Activated CD4-positive, CD25-positive, alpha-beta regulatory T cell treated with anti-CD3 and anti-CD28 coated beads, Interleukin-2, amount 50 U/mL, for 24 hours (primary cell): ENCODE results near the gene POLA1.
A peak's percentile ranks its signal among the peaks of the same experiment; 100 is the strongest.

Experiments used
- ATAC-seq, 2 donors: fragments of 150-1000 bp; cut with Tn5 transposase; one replicate each; pipeline ENCODE4 v1.10.0; 2021; ENCODE audit warnings: mild to moderate bottlenecking in 1 of 2, moderate library complexity in 1 of 2

The POLA1 gene

DNA sequence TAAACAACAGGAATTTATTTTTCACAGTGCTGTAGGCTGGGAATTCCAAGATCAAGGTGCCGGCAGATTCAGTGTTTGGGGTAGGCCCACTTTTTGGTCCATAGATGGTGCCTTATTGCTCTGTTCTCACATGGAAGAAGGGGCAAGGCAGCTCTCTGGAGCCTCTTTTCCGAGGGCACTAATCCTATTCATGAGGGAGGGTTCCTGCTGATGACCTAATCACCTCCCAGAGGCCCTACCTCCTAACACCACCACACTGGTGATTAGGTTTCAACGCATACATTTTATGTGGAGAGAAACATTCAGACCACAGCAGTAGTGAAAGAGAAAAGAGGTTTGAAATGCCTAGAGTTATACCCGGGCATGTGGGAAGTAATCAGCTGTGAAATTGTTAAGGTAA lies 1.4 kb upstream of the POLA1 start:
- ATAC-seq: no peak

DNA sequence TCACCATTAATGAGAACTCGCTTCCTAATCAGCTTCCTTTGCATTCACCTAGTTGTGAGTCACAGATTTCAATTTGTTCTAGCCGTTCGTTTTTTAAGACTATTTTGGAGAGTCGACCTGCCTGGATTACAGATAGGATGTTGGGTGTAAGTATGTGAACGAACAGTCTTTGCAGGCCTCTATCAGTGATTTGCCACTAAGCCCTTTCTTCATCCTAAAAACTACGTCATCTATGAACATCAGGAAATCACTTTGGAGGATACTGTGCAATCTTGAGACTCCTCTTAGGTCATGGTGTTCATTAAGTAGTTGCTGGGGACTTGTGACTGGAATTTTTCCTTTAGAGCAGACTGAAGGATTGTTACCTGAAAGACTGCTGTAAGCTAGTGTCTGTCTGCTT lies 1.1 kb downstream of the POLA1 start:
- ATAC-seq: no peak

DNA sequence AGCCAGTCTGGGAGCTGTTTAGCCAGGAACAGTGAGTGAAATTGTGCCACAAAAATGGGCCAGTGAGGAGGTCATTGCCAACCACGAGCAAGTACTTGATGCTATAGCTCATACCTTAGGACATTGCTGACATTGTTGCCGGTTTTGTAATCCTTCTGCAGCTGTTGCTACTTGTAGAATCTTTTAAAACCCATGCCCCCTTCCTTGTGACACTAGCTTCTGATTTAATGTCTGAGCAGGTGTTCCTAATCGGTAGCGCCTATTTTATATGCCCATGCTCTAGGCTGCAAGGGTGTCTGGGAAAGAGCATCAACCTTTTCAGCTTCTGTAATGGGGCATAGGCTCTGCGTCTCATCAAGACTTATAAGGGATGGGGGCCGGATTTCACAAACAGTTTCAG lies 2.6 kb downstream of the POLA1 start:
- ATAC-seq: no peak

DNA sequence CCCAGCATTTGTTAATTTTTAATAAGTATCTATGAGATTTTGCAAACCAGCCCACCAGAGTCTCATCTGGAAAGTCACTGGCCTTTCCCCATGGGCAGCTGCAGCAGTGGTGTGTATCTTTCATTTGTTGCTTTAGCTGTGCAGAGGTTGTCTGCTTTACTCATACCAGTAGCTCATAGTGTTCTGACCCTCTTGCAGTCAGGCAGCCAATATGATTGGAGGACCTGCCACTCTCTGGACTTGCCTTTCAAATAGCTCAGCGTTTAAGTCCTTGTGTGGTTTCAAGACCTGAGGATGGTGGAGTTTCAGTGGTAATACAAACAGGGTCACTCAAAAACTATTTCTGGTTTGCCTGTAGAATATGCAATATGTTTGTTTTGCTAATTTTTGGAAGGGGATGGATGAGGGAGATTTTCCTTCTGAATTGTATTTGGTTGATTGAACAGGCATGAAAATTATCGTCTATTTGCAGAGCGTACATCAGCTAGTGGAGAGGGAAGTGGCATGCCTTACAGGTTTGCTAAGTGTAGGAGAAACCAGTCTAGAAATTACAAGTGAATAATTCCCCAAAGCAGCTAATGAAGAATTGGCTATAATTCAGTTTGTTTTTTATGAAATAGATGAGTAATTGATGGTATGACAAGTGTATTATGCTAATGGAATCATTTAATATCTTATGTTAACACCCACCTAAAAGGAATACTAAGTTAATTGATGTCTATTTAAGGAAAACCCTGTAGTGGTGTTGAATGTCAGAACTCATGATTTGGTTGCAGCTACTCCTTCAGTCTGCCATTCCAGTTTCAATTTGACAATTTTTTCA lies 8.9 kb downstream of the POLA1 start:
- ATAC-seq: peak; percentile 53 to 69

DNA sequence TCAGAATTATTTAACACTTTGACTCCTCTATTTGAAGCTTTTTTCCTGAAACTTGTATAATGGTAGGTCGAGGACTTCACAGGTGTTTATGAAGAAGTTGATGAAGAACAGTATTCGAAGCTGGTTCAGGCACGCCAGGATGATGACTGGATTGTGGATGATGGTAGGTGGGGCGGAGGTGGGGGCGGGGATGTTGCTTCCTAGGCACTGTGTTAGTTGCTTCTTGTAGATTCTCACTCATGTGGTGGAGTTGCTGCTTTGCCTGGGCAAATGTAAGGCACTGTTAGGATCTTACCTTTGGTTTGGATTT lies 9.4 kb downstream of the POLA1 start:
- ATAC-seq: peak in 1 of 2 donors; percentile 48

DNA sequence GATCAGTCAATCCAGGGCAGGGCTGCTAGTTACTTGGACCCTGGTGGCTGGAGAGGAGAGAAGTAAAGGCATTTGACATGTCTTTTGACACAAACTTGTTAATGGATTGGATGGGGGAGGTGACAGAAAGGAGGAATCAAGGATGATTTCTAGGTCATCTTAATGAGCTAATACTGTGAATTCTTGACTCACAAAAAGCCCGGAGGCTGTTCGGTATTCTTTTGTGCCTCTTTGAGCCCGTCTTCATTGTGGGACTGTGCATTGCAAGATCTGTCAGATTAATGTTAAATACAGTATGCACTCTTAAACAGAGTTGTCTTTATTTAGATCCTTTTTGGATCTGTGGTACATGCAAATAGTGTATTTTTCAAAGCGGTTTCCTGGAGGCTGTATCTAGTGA lies 25.1 kb downstream of the POLA1 start:
- no peak for ATAC-seq

DNA sequence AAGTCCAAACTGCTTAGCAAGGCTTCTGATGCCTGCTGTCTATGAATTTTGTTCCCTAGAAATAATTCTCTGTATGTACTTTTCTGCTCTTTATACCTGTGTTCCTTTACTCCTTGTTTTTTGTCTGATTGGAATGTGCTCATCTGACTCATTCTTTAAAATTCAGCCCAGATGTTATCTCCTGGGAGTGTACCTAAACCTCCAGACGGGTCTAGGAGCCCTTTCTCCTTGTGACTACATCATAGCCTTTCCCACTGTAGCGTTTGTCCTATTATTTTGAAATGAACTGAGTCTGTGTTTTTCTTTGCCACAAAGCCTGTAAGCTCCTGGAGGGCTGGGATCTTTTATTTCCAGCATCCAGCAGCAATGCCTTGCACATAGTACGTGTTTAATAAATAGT lies 26.3 kb downstream of the POLA1 start:
- ATAC-seq: no peak

DNA sequence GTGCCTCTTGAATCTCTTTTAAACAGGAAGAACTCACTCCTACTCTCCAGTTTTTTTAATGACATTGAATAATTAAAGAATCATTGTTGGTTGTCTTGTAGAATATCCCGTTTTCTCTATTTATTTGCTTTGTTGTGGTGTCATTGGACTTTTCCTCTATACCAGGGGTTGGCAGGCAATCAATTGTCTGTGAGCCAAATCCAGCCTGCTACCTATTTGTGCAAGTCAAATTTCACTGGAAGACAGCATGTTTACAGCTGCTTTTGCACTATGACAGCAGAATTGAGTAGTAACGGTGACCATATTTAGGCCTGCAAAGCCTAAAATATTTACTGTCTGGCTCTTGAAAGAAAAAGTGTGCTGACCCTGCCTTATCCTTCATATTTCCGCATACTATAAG lies 34.8 kb downstream of the POLA1 start:
- no peak for ATAC-seq

DNA sequence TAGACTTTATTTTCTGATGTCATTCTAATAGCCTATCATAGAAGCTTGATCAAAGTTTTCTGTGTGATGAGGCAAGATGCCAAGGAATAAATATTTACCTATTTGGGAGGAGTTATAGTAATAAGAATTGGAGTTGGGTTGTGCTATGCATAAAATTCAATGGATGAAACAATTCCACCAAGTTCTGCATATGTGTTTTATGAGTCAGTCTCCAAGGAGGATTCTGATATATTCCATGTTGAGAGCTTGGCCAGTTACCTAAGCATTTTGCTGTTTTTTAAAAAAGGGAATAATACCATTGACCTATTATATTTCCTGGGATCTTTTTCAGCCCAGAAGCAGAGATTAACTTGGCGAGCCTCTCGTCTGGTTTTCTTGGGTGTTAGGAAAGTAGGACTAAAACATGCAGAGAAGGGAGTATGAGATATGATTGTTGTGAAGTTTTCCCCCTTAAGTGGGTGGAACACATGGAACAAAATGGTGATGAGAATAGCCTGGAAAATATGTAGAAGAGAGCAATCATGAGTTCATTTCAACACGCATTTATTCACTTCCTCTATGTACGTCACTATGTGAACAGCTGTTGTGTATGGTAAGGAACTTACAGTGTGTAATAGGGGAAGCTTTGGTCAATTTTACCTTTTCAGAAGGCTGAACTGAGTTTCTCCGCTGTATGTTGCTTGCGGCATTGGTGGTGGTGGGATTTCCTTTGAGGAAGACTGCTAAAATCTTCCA lies 39.2 kb downstream of the POLA1 start:
- no peak for ATAC-seq

DNA sequence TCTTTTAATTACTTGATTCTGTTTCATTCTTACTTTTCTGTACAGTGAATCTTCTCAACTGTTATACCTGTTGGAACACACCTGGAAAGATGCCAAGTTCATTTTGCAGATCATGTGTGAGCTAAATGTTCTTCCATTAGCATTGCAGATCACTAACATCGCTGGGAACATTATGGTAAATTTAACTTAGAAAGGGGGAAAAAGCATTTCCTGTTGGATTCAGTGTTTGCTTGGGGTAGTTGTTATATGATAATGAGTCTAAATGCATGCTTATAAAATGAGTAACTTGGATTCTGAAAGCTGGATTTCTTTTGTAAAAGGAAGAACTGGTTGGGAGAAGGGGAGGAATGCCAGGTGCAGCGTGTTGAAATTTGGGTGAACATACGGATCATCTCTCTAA lies 47.6 kb downstream of the POLA1 start:
- no peak for ATAC-seq

DNA sequence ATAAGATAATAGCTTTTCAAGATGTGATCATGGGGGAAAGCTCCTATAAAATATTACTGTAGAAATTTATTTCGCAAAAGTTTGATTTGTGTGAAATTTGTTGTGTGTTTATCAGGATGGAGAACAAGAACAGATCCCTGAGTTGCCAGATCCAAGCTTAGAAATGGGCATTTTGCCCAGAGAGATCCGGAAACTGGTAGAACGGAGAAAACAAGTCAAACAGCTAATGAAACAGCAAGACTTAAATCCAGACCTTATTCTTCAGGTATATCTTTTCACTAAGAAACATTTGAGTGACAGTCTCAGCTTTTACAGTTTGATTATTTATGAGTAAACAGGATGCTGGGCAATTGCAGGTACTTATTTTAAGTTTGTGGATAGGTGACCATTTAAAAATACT lies 54.5 kb downstream of the POLA1 start:
- no peak for ATAC-seq

DNA sequence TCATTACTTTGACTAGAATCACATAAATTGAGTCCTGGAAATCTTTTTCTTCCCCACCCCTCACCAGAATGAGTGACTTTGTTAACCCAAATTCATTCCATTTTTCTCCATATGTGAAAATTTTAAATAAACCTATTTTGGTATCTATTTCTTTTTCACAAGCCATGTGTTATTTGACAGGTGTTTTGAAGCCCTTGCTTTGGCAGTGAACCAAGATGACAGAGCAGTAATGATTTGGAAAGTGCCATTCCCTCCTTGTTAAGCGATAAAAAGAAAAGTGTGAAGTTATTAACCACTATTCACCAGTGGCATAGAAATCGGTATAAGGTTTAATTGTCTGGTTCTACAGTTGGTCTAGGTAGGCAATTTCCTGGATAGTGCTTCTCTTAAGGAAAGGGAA lies 66.1 kb downstream of the POLA1 start:
- no peak for ATAC-seq

DNA sequence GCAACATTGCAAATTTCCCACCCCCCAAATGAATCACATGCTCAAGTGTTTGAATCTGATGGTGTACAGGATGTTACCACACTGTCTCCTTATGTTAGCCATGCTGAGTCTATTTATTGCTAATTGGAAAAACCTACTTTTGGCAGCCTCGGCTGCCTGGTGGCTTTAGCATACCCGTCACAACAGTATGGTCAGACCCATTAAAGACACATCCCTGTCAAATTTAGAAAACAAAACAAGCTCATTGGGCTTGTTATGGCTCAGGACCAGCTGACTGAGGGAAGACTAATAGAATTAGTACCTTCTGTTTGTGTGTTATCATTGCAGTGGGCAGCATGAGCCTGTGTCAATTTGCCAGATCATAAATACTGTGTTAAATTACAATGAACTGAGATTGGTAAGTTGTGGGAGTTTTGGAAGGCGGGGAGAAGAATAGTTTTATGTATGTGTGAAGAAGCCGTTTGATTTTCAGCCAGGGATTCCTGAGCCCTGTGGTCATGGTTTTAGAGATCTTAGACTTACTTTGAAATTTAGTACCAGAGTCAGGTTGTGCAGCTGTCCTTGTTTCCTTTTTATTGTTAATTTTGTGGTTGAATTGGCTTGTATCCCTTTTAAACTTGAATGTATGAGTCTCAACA lies 66.8 kb downstream of the POLA1 start:
- no peak for ATAC-seq

DNA sequence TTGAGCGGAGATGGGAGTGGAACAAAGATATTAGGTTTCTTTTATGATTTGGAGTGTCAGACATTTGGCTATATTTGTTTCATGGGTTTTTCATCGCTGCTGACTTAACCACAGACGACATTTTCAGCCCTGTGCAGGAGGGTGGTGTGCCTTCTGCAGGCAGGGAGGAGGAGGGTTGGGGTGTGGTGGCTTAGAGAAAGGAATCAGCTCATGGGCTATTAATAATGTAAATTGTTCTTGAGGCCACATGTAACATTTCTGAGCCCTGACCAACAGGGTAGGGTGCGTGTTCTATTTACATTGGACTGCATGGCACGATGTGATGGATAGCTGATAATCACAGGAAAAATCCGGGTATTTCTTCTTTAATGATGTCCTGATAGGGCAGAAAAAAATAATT lies 67.6 kb downstream of the POLA1 start:
- ATAC-seq: no peak

DNA sequence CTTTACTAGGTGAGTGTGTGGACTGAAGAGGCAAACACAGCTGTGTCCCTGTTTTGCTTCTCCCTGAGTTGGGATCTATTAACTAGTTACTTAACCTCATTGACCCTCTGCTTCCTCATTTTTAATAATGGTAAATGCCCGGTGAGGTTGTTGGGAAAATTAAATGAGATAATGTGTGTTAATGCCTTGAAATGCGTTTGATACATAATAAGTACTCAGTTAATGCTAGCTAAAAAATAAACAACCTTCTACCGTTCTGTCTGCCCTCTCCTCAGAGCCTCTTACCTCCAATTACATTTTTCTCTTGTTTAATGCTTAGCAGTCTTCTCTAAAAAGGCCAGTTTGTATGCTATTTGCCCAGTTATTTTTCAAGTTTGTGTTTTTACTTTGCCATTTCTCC lies 70.3 kb downstream of the POLA1 start:
- no peak for ATAC-seq

DNA sequence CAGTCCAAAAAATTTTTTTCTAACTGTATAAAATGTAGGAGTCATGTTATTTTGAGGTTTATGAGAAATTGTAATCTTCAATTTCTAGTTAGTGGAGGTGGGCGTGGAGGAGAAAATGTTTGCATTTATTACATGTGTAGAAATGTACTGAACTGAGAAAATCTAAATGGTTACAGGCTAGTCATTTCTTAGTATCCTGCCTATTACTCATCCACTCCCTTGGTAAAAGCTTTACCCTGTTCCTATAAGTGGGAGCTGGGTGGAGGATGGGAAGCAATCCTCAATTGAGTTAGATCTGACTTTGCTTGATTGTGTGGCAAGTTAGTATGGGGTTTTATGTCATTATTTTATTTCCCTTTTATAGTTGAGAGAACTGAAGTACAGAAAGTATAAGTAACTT lies 73.8 kb downstream of the POLA1 start:
- ATAC-seq: no peak

DNA sequence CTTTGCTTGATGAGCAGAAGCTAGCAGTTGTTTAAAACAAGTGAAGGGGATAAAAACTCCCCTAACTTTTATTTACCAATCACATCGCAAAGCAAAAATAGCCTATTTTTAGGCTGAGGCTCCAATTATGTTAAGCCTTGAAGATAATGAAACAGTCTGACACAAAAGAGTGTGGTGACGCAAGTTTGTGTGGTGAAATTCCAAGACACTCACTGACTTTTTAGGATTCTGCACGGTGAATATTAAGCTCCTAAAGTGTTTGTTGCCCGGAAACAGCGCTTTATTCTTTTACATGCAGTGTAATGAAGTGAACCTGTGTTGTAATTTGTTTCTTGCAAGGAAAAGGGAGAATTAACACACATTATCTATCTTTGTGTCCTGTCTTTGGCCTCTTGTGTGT lies 74.8 kb downstream of the POLA1 start:
- no peak for ATAC-seq

DNA sequence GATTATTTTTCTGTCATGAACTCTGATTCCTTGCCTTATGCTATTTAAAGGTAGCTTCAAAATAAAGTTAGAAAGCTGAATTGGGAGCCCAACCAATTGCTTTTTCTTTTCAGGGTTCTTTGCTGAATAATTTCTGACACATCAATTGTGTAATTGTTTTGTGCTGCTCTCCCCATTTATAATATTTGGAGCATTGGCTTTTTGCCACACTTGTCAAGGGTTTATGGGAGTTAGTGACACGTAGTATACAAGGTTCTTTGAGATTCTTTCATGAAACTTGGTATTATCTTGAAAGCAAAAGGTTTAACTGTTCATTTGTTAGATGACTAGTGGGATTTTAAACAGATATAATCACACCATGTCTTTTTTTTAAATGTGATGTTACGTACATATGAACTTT lies 80.9 kb downstream of the POLA1 start:
- no peak for ATAC-seq

DNA sequence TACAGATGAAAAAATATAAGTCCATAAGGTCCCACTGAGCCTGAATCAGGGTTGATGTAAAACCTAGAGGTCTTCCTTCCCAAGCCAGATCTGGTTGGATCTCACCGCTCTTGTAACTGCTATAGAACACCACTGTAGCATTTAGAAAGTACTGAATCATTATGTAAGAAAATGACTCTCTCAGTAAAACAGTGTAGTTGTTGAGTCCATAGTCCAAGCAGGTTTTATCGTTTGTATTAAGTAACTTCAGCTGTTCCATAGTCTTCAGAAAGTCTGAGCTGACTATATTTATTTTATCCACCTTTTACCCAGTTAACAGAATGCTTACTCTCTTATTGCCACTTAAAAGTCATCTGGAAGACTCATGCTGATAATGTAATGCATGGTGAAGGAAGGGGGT lies 82.2 kb downstream of the POLA1 start:
- no peak for ATAC-seq

DNA sequence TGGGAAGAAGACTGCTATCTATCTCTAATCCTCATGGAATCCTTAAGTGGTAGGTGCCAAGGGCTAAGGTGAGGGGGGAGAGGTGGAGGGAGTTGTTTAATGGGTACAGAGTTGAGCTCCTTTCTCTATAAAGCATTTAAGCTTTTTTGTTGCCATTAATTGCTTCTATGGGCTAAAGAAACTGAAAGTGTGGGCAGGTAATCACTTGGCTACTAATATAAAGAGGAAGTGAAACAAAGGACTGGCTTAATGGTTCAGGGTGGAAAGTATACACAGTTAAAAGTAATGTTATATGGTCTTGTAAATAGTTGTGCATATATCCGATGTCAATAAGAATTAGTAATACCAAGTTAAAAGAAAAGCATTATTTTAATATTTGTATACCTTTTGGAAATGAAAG lies 83.9 kb downstream of the POLA1 start:
- no peak for ATAC-seq

DNA sequence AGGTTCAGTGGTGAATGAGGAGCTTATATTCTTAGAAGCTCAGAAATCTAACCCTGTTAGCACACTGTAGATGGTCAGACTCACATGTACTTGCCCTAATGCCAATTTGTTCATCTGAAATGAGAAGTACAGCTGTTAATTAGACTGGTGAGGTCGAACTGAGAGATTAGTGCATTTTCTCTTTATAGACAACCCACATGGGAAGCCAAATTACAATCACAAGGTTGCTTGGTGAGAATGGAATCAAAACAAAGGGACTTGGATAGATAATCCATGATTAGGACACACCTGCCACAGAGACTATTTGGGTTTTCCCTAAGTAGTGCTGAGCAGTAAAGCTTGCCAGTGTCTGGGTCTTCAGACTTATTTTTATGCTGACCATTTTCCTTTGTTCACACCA lies 88.3 kb downstream of the POLA1 start:
- ATAC-seq: no peak

DNA sequence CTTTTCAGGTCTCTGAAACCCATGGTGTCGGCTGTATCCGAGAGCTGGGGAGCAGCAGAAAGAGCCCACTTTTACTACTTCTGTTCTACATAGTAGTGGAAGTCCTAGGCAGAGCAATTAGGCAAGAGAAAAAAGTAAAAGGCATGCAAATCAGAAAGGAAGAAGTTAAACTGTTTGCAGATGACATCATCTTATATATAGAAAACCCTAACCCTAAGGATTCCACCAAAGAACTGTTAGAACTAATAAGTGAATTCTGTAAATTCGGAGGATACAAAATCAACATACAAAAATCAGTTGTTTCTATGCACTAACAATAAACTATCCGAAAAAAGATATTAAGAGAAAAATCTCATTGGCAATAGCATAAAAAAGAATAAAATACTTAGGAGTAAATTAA lies 95.3 kb downstream of the POLA1 start:
- no peak for ATAC-seq

DNA sequence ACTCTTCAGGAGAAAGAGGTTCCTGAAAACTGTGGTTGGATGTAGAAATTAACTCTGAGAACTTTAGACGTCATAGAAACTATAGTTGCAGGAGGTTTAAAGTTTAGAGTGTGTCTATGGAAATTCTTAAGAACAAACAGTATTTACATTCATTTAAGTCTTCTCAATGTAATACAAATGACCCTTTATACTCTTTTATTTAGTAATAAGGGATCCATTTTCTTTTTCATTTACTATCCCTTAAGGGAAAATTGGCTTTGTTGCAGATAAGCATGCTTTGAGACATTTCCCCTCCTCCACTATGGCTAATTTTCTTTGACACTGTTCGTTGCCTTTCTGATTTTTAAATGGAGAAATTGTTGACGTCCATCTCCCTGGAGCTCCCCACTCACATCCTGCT lies 96.4 kb downstream of the POLA1 start:
- no peak for ATAC-seq

DNA sequence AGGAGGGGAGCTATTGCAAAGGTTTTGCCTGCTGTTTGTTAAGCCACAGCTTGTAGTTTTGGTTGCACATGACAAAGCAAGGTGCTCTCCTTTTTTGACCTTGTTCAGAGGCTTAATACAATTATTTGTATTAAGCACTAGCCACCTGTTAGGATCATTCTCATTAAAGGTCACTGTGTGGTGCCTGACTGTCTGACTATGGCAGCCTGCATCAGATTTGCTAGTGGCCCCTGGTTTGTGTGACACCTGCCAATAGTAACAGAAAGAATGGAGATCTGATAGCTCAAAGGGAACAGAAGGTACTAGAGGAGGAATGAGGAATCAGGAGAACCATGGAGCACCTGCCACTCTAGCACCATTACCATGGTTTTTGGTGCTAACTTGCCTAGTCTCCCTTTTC lies 102.5 kb downstream of the POLA1 start:
- ATAC-seq: no peak
